ENCODE data around the gene NOTO.
A peak's percentile ranks its signal among the peaks of the same experiment; 100 is the strongest.

NOTO gene

DNA sequence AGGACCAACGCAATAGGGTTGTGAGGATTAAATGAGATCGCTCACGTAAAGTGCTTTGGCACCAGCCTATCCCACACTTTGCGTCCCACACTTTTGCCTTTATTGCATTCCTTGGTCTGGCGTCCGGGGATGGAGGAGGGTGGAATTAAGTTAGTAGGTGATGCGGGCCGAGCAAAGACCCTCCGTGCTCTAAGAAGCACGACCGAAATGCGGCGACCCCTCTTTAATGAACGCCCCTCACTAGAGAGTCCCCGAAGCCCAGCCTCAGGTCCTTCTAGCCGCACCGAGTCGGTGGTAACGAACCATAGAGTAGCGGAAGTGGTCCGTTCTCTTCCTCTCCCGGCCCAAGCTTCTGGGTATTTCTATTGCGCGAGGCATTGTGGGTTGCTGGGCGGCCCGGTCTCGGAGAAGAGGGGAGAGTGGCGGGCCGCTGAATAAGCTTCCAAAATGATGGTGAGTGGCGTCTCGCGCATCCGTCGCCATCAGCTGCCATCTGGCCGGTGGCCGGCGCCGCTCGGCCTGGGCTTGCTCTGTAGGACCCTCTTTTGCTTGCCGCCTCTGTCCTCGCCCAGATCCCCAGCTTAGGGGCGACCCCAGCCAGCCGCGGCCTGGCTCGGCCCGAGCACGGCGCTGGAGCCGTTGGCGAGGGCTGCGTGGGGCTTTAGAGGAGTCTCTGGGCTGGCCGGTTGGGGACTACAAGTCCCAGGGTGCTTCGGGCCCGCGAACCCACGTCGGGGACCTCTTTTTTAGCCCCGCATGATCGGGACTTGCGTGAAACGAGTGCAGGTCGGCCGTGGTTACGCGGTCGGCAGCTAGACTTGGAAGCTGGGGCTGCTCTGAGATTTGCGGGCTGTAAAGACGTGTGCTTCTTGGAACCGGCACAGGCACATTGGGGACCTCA, 31.8 kb downstream of the NOTO start, which contains the start of gene CCT7:
Gene CCT7 (plus strand): TSS at position 377 of the 901 bp plus-strand sequence. CDS start 71 bp downstream, at position 448.
- peak; percentile 75 to 78 (median 78) for DNase-seq (ENCODE audit: low read depth in 3 of 3)

GRCh38 chr2:73235315-73236028, 33.1 kb downstream of the NOTO start:
- no peak for DNase-seq (ENCODE audit: low read depth in 3 of 3)

DNA sequence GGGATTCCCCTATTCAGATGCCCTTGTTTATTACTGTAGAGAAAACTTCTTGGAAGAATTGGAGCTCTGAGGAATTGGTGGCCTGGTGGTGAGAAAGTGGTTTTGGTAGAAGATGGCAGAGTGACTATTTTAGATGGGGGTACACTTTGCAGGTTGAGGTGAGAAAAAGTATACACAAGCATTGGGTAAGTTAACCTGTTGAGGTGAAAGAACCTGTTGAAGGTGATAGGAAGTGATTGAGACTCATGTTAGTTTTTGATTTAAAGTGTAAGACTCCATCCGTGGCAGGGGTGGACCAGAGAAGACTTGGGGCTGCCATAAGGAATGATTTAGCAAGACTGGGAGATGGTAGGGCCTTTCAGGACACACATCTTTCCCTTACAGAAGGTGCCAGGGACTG, 34.8 kb downstream of the NOTO start:
- no peak for DNase-seq (ENCODE audit: low read depth in 3 of 3)

DNA sequence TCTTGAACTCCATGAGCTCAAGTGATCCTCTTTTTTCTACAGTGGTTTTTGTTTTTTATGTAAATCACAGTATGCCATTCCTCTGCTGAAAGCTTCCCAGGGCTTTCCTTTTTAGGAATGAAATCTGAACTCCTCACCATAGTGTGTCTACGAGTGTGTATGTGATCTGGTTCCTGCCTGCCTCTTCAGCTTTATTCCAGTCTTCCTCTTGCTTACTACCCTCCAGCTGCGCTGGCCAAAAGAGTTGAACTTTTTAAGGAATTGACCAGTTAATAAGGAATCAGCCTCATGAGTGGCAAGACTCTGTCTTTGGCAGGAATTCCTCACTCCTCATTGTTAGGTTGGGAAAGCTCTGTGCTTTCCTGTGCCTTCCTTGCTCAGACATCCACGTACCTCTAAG, 35.8 kb downstream of the NOTO start:
- DNase-seq (ENCODE audit: low read depth in 3 of 3): no peak

- no peak for DNase-seq (ENCODE audit: low read depth in 3 of 3)
These were observed 36.6 kb downstream of the NOTO start for GRCh38 chr2:73238976-73239375.

DNA sequence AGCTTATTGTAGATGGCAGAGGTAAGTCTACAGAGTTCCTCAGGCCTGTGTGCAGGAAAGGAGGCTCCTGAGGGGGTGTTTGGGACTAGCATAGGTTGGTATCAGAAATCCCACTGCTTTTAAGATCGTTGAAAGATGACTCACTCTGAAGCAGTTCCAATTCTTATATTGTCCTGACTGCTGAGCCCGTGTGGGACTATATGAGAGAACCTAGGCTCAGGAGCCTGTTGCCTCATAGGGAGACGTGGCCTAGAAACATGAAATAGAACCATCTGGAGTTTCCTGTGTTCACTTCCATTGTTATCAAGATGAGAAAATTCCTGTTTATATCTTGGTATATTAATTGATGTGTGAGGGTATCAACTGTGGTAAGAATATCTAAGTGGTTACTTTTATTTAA, 37.4 kb downstream of the NOTO start:
- DNase-seq (ENCODE audit: low read depth in 3 of 3): no peak

DNA sequence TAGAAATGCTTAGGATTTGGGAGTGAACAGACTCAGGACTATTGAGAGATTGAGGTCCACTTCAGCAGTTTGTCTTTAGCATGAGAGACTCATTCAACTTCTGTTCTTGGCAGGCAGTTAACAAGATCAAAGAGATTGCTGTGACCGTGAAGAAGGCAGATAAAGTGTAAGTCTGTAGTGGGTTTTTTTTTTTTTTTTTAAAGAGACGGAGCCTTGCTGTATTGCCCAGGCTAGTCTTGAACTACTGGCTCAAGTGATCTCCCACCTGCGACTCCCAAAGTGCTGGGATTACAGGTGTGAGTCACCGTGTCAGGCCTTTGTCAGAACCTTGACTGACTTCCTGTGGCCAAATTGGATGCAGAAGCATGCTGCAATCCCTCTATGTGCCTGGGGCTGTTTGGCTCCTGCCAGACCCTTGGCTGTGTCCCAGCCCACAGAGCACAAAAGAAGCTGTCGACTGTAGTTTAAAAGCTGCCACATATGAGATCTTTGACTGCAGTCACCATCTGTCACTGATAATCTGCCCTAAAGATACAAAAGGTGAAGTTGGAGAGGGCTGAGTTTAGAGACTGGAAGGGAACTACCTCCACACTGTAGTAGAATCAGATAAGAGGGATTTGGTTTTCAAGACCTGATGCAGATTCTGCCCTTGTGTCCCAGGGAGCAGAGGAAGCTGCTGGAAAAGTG, 41.7 kb downstream of the NOTO start:
- no peak for DNase-seq (ENCODE audit: low read depth in 3 of 3)

GRCh38 chr2:73244580-73244979, 42.2 kb downstream of the NOTO start:
- DNase-seq (ENCODE audit: low read depth in 3 of 3): no peak

GRCh38 chr2:73246850-73247249, 44.5 kb downstream of the NOTO start:
- no peak for DNase-seq (ENCODE audit: low read depth in 3 of 3)

DNA sequence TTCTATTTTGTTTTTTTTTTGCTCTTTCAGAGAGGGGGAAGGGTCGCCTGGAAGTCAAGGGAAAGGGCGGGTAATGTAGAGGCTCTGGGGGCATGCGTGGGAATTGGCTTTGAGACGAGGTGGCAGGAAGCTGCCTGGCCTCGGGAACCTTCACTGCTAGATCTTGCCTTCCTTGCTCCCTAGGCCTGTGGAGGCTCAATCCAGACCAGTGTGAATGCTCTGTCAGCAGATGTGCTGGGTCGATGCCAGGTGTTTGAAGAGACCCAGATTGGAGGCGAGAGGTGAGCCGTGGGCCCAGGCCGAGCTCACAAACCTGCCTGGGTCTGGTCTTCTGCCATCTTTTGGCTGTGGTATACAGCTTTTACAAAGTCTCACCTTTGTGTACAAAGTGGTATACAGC, 47.3 kb downstream of the NOTO start:
- no peak for DNase-seq (ENCODE audit: low read depth in 3 of 3)

- DNase-seq (ENCODE audit: low read depth in 3 of 3): no peak
These were observed 48.8 kb downstream of the NOTO start for GRCh38 chr2:73250872-73251846.

- no peak for DNase-seq (ENCODE audit: low read depth in 3 of 3)
These were observed 50.1 kb downstream of the NOTO start for GRCh38 chr2:73252238-73253027.

DNA sequence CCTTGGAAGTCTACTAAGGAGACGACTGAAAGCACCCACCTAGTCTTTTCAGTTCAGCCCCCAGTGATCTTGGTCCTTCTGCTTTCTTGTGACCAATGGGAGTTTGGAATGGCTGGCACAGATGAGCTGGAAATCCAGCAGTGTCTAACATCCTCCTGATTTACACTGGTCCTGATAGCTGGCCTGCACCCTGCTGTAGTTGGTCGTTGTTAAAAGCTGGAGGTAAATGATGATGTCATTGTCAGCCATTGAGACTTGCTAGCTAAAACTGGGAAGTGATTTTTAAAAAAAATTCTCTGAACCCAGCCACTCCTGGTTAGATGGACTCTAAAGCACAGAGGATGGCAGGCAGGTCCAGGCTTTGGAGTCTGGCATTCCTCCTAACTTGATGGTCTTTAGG, 51.0 kb downstream of the NOTO start:
- DNase-seq (ENCODE audit: low read depth in 3 of 3): no peak

GRCh38 chr2:73253901-73254300, 51.5 kb downstream of the NOTO start:
- no peak for DNase-seq (ENCODE audit: low read depth in 3 of 3)

GRCh38 chr2:73254343-73255006, 52.1 kb downstream of the NOTO start:
- DNase-seq (ENCODE audit: low read depth in 3 of 3): no peak

- DNase-seq (ENCODE audit: low read depth in 3 of 3): no peak
These were observed 52.8 kb downstream of the NOTO start for GRCh38 chr2:73255007-73255644.

- no peak for DNase-seq (ENCODE audit: low read depth in 3 of 3)
These were observed 53.7 kb downstream of the NOTO start for GRCh38 chr2:73255907-73256617.

- no peak for DNase-seq (ENCODE audit: low read depth in 3 of 3)
These were observed 54.2 kb downstream of the NOTO start for GRCh38 chr2:73256618-73256922.

DNA sequence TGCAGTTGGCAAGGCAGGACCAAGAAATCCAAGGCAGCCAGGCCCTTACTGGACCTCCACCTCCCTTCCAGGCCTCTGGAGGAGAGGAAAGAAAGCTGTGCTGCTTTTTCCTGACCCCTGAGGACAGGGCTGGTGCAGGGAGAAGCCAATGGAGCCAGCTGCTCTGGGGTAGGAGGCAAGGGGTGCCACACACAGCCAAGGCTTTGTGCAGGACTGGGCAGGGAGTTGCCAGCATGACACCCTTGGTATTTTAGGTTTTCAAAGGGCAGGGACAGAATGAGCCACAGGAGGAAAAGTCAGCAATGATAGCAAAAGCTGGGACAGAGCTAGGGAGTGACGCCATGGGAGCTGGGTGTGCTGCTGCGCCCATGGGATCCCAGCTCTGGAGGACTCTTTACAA, 54.6 kb downstream of the NOTO start:
- DNase-seq (ENCODE audit: low read depth in 3 of 3): no peak

All from stimulated activated CD4-positive, alpha-beta T cell treated with anti-CD3 and anti-CD28 coated beads, TNF-alpha, amount 100 ng/mL, for 48 hours (primary cell).